NB4 (cell line): ENCODE results near the gene SERF2.
"Not testable (repeated sequence)": the region's sequence is repeated elsewhere in the genome, so short reads cannot be mapped to it uniquely, and the experiment has no call there.

Experiments used
- DNase-seq: peaks from one replicate; pipeline ENCODE4 v3.0.0; 2010; ENCODE audit warnings: low read depth
- H3K4me3 ChIP-seq: one replicate; pipeline ENCODE4 v1.5.1; 2011; ENCODE audit warnings: mild to moderate bottlenecking, low read depth, low read length, moderate library complexity
- MYC ChIP-seq: IDR thresholded peaks from 2 replicates; pipeline ENCODE4 v1.6.1; 2011; ENCODE audit warnings: low read depth, low read length
- POLR2A ChIP-seq: IDR thresholded peaks from 2 replicates; pipeline ENCODE4 v1.6.1; 2011; ENCODE audit warnings: mild to moderate bottlenecking; ENCODE audit not compliant: insufficient read length; ENCODE audit errors: extremely low read depth
- TF ChIP-seq, protein P1 (sequence below): IDR thresholded peaks from one replicate; pipeline ENCODE4 v1.5.1; 2012; ENCODE audit warnings: low read depth, low read length
- TF ChIP-seq, protein P2 (sequence below): IDR thresholded peaks from 2 replicates; pipeline ENCODE4 v1.6.1; 2011; ENCODE audit warnings: low read depth, low read length

The SERF2 gene

DNA sequence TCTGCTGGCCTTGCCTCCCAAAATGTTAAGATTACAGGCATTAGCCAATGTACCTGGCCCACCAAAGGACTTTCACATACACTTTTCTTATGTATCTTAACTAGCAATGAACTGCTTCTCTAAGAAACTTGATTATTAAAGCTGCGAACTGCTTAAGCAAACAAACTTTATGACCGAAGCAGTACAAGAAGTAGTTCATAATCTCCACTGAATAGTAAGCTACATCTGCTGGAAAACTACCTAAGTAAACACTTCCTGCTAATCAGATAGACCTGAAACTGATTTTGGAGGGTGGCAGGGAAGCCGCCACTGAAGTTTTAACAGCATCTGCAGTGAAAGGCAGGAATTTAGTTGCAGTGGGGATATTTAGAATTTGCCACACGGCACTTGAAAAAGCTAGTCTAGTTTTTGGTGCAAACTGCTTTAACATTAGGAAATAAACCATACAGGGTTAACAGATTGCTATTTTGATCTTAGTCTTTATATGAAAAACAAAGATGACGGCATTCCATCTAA is 16.4 kb downstream of the SERF2 start:
- no peak for DNase-seq
- no peak overlapping the region for H3K4me3 ChIP-seq
- TF ChIP-seq POLR2A (no peak), MYC (no peak)
- TF ChIP-seq, protein P1, sequence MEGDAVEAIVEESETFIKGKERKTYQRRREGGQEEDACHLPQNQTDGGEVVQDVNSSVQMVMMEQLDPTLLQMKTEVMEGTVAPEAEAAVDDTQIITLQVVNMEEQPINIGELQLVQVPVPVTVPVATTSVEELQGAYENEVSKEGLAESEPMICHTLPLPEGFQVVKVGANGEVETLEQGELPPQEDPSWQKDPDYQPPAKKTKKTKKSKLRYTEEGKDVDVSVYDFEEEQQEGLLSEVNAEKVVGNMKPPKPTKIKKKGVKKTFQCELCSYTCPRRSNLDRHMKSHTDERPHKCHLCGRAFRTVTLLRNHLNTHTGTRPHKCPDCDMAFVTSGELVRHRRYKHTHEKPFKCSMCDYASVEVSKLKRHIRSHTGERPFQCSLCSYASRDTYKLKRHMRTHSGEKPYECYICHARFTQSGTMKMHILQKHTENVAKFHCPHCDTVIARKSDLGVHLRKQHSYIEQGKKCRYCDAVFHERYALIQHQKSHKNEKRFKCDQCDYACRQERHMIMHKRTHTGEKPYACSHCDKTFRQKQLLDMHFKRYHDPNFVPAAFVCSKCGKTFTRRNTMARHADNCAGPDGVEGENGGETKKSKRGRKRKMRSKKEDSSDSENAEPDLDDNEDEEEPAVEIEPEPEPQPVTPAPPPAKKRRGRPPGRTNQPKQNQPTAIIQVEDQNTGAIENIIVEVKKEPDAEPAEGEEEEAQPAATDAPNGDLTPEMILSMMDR: no peak
- TF ChIP-seq, protein P2, sequence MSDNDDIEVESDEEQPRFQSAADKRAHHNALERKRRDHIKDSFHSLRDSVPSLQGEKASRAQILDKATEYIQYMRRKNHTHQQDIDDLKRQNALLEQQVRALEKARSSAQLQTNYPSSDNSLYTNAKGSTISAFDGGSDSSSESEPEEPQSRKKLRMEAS: no peak

DNA sequence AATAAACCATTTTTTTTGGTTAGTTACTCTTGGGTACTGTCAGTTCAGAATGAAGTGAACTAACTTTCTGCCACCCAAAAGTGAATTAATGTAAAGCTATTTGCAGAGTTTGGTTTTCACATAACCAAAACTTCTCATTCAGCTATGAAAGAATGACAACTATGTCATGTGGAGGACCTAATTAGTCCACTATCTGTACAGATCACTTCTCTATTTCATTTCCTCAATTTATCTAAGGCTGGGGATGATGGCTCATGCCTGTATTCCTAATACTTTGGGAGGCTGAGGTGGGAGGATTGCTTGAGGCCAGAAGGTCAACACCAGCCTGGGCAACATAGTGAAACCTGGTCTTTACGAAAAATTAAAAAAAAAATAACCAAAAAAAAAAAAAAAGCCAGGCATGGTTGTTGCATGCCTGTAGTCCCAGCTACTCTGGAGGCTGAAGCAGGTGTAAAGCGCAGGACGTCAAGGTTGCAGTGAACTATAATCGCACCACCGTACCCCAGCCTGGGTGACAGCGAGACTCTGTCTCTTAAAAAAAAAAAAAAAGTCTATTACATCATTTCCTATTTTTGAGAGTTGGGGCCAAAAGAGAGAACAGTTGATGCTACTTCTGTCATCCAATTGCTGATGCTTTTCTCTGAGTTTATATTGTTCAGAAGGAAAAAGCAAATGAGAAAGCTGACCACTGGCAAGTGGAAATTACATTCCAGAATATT is 17.0 kb downstream of the SERF2 start:
- TF ChIP-seq POLR2A (no peak), MYC (no peak)
- TF ChIP-seq, protein P2: no peak
- TF ChIP-seq, protein P1: no peak
- no peak for DNase-seq
- H3K4me3 ChIP-seq: no peak overlapping the region

DNA sequence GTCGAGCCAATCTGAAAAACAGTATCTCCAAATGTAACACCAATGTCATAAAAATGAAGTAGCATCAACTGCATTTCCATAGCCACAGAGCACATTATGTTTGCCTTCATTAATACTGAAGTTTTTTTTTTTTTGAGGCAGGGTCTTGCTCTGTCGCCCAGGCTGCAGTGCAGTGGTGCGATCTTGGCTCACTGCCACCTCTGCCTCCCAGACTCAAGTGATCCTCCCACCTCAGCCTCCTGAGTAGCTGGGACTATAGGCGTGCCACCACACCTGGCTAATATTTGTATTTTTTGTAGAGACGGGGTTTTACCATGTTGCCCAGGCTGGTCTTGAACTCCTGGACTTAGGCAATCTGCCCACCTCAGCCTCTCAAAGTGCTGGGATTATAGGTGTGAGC is 22.9 kb downstream of the SERF2 start:
- not testable (repeated sequence) for DNase-seq, H3K4me3 ChIP-seq

DNA sequence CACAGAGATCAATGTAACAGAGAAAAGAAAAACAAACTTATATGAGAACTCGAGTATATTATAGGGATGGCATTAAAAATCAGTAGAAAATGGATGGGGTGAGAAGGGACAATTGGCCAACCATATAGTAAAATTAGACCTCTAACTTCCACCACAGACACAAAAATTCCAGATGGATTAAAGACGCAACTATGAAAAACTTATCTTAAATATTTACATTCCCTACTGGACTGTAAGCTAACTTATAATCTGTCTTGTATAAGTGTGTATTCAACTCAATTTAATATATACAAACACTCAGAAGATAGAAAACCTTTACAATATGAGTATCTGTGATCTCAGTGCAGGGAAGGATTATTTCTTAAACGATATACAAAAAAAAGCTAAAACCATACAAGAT is 29.4 kb downstream of the SERF2 start:
- DNase-seq: no peak
- peak overlapping the region; percentile 37 for H3K4me3 ChIP-seq
- no peak for TF ChIP-seq POLR2A
- TF ChIP-seq, protein P2: no peak
- TF ChIP-seq, protein P1: no peak

DNA sequence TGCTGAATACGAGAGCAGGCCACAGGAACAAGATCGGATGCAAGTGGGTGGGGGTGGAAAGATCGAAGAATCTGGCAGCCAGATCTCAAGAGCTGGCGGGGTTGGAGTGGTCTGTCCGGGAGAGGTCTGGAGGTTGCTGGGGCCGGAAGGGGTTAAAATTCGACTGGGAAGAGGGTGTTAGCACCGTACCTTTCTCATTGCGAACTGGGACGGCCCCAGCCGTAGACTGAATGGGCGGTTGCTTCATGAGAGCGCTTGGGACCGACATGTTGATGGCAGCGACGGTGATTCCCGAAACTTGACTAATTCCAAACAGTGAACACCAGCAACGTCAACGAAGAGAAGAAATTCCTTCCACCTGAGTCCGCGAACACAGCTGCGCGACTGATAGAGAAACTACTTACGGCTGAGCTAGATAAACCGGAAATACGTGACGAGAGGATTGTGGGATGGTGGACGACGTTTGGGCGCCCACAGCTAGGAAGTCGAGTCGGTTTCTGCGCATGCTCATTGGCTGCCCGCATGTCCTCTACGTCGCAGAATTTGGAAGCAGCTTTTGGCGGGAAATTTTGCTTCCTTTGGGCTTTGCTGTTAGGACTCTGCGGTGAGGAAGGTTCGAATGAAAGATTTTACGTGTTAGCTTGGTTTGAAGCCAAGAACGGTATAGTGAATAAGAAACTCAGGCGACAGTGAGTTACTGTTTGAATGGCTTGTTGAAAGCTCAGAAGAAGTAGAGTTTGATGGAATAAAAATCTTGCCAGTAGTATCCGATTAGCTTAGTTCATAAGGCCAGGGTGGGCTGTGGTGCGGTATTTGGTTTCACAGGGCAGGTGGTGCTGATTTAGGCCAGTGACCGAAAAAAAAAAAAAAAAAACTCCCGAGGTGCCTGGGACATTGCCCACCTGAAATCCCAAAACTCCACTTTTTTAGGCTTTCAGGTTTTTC is 32.5 kb downstream of the SERF2 start, which contains the start of gene MFAP1:
Gene MFAP1 (minus strand): TSS at position 389 of the 945 bp plus-strand sequence. CDS start 121 bp downstream, at position 268.
- DNase-seq: peak; percentile 97
- TF ChIP-seq, protein P2: peak; percentile 95
- TF ChIP-seq POLR2A (peak; percentile 97), MYC (peak; percentile 88)
- TF ChIP-seq, protein P1: no peak
- peak within 1 kb of the TSS; percentile 94 for H3K4me3 ChIP-seq

DNA sequence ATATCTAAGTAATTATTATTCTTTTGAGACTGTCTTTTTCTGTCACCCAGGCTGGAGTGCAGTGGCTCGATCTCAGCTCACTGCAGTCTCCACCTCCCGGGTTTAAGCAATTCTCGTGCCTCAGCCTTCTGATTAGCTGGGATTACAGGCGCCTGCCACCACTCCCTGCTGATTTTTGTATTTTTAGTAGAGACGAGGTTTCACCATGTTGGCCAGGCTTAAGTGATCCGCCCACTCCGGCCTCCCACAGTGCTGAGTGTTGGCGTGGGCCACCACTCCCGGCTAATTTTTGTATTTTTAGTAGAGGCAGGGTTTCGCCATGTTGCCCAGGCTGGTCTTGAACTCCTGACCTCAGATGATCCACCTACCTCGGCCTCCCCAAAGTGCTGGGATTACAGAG is 33.2 kb downstream of the SERF2 start:
- not testable (repeated sequence) for DNase-seq, H3K4me3 ChIP-seq
